Heart right ventricle (tissue), 16 donors: ENCODE results near the gene CMIP. TPM values are rescaled to one million over a fixed set of nuclear protein-coding genes. Genes with fewer than 3 reads are reported as not detected.

Experiments used
- ATAC-seq, 8 donors: fragments of 200-7000 bp; cut with Tn5 transposase; one replicate each; pipeline ENCODE4 v1.9.1; 2020; ENCODE audit warnings: mild to moderate bottlenecking in 8 of 8, moderate library complexity in 8 of 8, moderate number of reproducible peaks in 1 of 8
- DNase-seq, 2 donors: peaks; one replicate each; pipeline ENCODE4 v3.0.0-alpha.2; 2020
- H3K27ac ChIP-seq, 10 donors: fragments of 200-600 bp; sonication (generic) in 2 of 10; one replicate each; pipeline versions ENCODE4 v1.5.0 to v1.8.0; 2020 to 2022; ENCODE audit warnings: mild to moderate bottlenecking in 3 of 10
- H3K27me3 ChIP-seq, 7 donors: fragments of 200-600 bp; one replicate each; pipeline ENCODE4 v1.8.0; 2021 to 2022; ENCODE audit warnings: mild to moderate bottlenecking in 2 of 7
- H3K36me3 ChIP-seq, 9 donors: fragments of 200-600 bp; sonication (generic) in 1 of 9; one replicate each; pipeline versions ENCODE4 v1.5.0 to v1.8.0; 2020 to 2022; ENCODE audit warnings: mild to moderate bottlenecking in 2 of 9
- H3K4me1 ChIP-seq, 9 donors: fragments of 200-600 bp; sonication (generic) in 1 of 9; one replicate each; pipeline versions ENCODE4 v1.5.0 to v1.8.0; 2020 to 2022; ENCODE audit warnings: mild to moderate bottlenecking in 4 of 9
- H3K4me3 ChIP-seq, 10 donors: fragments of 200-600 bp; sonication (generic) in 2 of 10; one replicate each; pipeline versions ENCODE4 v1.5.0 to v1.8.0; 2020 to 2022; ENCODE audit warnings: mild to moderate bottlenecking in 7 of 10, moderate library complexity in 2 of 10
- H3K9me3 ChIP-seq, 11 donors: fragments of 200-600 bp in 10 of 11; sonication (generic) in 2 of 11; one replicate each; pipeline versions ENCODE4 v1.5.0 to v1.8.0; 2013 to 2022; ENCODE audit warnings: mild to moderate bottlenecking in 2 of 11, control low read depth in 1 of 11, moderate library complexity in 1 of 11
- WGBS, 2 donors: extraction: QIAGEN DNeasy Blood & Tissue Kit; methylation state at CpG; one replicate each; pipeline ENCODE4 v1.1.7; 2013; ENCODE audit warnings: inconsistent platforms in 1 of 2; 5-methylcytosine and 5-hydroxymethylcytosine counted together
- intact Hi-C, 10 donors: fragments of 100-400 bp; cut with DNase I; formaldehyde crosslinking; loops; one replicate each; pipeline versions ENCODE4 v1.11.1 to v1.14.2; 2022
- polyA plus RNA-seq, 2 donors: library from polyadenylated mRNA; stranded (reverse); fragments of 200-250 nt; gene quantifications; one replicate each; pipeline ENCODE4 v1.2.3, GENCODE V29; 2013
- total RNA-seq, 10 donors: library from RNA; stranded (reverse); fragmentation: NEBNext Ultra II Directional in 3 of 10; extraction: Animal tissue kit (Norgen Biotek cat#: 25700) in 3 of 10; gene quantifications; one replicate each; pipeline versions ENCODE4 v1.2.1 to v1.2.4, GENCODE V29; 2021 to 2023
- TF ChIP-seq, protein P1 (sequence below), 9 donors: fragments of 200-600 bp; sonication (generic) in 2 of 9; IDR thresholded peaks; one replicate each; pipeline versions ENCODE4 v1.5.0 to v1.8.0; 2021 to 2022; ENCODE audit warnings: antibody characterized with exemption in 9 of 9, mild to moderate bottlenecking in 5 of 9, moderate library complexity in 1 of 9
- donor health status: Arrhythmogenic right ventricular cardiomyopathy.
- donor health status: ischemic (EF 13 %, LVEDD 7.1; RV severe dilation, severe dysfunction).
- donor health status: healthy with polysubstance abuse.
- donor health status: DM: no; HTN: yes; CAD: no.
- donor health status: DM: no; HTN: no; CAD: no.
- donor health status: ischemic (EF 25% LVEDD 6.9; RV normal size, moderate dysfunction).
- donor health status: ischemic (EF 25% LVEDD 5.7; RV mildly dilated, moderate dysfunction).
- donor health status: healthy.
- donor health status: DM: yes; HTN: yes; CAD: no.
- donor health status: Ischemic cardiomyopathy.
- donor health status: ischemic (EF 35%, LVEDD 5.7; RV mildly dilated, moderate dysfunction).
- donor health status: nonischemic (EF 11% LVEDD 7.7; RV severe dilation, severe dysfunction).
- donor health status: DM: yes; HTN: yes; CAD: no.
- donor health status: PGD.
- donor health status: ischemic (EF 29% LVEDD 5.4; RV normal size, mild dysfunction).
- donor health status: nonischemic (EF 23%, LVEDD 6.1; RV moderate dilation, normal function).

The CMIP gene
- total and polyA plus RNA-seq, 12 donors = 5.4 to 32.8 (median 13.0) TPM

GRCh38 chr16:81470796-81471636 lies 26.4 kb downstream of the CMIP start:
- Histone ChIP-seq H3K4me1 (peaks cover 6 to 99% (median 43%) of the 10 kb centered on the region in 9 donors), H3K36me3 (peaks cover 0 to 11% (median 0%) of the 10 kb centered on the region in 9 donors), H3K27ac (peak overlapping the region in 2 of 10 donors; percentile 45 to 91), H3K27me3 (no peaks in the 10 kb centered on the region), H3K4me3 (no peak overlapping the region), H3K9me3 (no peaks in the 10 kb centered on the region)
- ATAC-seq (no peak), DNase-seq (no peak)
- 95 to 97% methylated on average over 9 of the region's 9 CpGs for WGBS, 2 donors
- intact Hi-C loops = no loop called here
- TF ChIP-seq, protein P1, sequence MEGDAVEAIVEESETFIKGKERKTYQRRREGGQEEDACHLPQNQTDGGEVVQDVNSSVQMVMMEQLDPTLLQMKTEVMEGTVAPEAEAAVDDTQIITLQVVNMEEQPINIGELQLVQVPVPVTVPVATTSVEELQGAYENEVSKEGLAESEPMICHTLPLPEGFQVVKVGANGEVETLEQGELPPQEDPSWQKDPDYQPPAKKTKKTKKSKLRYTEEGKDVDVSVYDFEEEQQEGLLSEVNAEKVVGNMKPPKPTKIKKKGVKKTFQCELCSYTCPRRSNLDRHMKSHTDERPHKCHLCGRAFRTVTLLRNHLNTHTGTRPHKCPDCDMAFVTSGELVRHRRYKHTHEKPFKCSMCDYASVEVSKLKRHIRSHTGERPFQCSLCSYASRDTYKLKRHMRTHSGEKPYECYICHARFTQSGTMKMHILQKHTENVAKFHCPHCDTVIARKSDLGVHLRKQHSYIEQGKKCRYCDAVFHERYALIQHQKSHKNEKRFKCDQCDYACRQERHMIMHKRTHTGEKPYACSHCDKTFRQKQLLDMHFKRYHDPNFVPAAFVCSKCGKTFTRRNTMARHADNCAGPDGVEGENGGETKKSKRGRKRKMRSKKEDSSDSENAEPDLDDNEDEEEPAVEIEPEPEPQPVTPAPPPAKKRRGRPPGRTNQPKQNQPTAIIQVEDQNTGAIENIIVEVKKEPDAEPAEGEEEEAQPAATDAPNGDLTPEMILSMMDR (IDR thresholded peaks at IDR 0.05) = no peak

GRCh38 chr16:81471882-81472281 lies 27.3 kb downstream of the CMIP start:
- Histone ChIP-seq H3K9me3 (no peaks in the 10 kb centered on the region), H3K36me3 (peaks cover 0 to 11% (median 0%) of the 10 kb centered on the region in 9 donors), H3K27ac (no peak overlapping the region), H3K27me3 (no peaks in the 10 kb centered on the region), H3K4me1 (peaks cover 6 to 99% (median 45%) of the 10 kb centered on the region in 9 donors), H3K4me3 (no peak overlapping the region)
- DNase-seq (no peak), ATAC-seq (no peak)
- intact Hi-C loops = no loop called here
- 97% methylated on average over 8 of the region's 8 CpGs for WGBS, 2 donors
- TF ChIP-seq, protein P1 (IDR thresholded peaks at IDR 0.05) = no peak

- no peak for DNase-seq
- 88 to 95% methylated on average over 7 of the region's 7 CpGs for WGBS, 2 donors
- peak overlapping the region in 3 of 10 donors; percentile 4 to 64 (median 5) for H3K27ac ChIP-seq
- H3K4me3 ChIP-seq = no peak overlapping the region
- no peaks in the 10 kb centered on the region for H3K9me3 ChIP-seq
- no peak for ATAC-seq
- TF ChIP-seq, protein P1 (IDR thresholded peaks at IDR 0.05) = no peak
- intact Hi-C loops = no loop called here
- H3K4me1 ChIP-seq = peaks cover 6 to 99% (median 50%) of the 10 kb centered on the region in 9 donors
- H3K27me3 ChIP-seq = no peaks in the 10 kb centered on the region
- peaks cover 0 to 11% (median 0%) of the 10 kb centered on the region in 9 donors for H3K36me3 ChIP-seq
Observed at GRCh38 chr16:81472391-81472790, 27.8 kb downstream of the CMIP start.

GRCh38 chr16:81473066-81473488 lies 28.5 kb downstream of the CMIP start:
- whole genome bisulfite sequencing, 2 donors = 60 to 62% methylated on average over 14 of the region's 14 CpGs
- Histone ChIP-seq H3K9me3 (no peaks in the 10 kb centered on the region), H3K36me3 (peaks cover 0 to 11% (median 0%) of the 10 kb centered on the region in 9 donors), H3K27ac (peak overlapping the region in 4 of 10 donors; percentile 5 to 64 (median 34)), H3K27me3 (no peaks in the 10 kb centered on the region), H3K4me1 (peaks cover 6 to 99% (median 55%) of the 10 kb centered on the region in 9 donors), H3K4me3 (no peak overlapping the region)
- TF ChIP-seq, protein P1 (IDR thresholded peaks at IDR 0.05) = no peak
- ATAC-seq (peak in 5 of 8 donors; percentile 10 to 23 (median 19)), DNase-seq (no peak)
- intact Hi-C loops = no loop called here
